ENCODE data around the gene ABL2.
"Not testable (repeated sequence)": the region's sequence is repeated elsewhere in the genome, so short reads cannot be mapped to it uniquely, and the experiment has no call there.

ABL2 gene

GRCh38 chr1:179229214-179230140 lies at the start of gene ABL2:
Gene ABL2, minus strand, starts transcription at chr1:179229677. Its CDS starts 280 bp downstream, at chr1:179229397.
- DNase-seq (ENCODE audit: low read depth in 3 of 3) = peak; percentile 24 to 48 (median 36)

DNA sequence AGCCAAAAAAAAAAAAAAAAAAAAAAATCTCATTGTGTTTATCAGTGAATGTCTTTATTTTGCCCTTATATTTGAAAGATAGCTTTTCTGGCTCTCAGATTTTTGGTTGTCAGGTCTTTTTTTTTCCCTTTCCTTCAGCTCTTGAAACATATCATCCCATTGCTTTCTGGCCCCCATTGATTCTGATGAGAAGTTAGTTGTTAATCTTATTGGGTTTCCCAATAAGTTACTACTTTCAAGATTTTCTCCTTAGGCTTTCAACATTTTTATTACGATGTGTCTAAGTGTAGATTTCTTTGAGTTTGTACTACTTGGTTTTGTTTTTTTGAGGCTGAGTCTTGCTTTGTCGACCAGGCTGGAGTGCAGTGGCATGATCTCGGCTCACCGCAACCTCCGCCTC lies 49.4 kb upstream of the ABL2 start:
- DNase-seq (ENCODE audit: low read depth in 3 of 3) = no peak

DNA sequence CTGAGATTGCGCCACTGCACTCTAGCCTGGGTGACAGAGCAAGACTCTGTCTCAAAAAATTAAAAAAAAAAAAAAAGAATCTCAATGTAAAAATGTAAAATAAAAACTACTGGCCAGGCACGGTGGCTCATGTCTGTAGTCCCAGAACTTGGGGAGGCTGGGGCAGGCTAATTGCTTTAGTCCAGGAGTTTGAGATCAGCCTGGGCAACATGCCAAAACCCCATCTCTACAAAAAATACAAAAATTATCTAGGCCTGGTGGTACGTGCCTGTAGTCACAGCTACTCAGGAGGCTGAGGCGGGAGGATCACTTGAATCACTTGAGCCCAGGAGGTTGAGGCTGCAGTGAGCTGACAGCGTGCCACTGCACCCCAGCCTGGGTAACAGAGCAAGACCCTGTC lies 44.9 kb upstream of the ABL2 start:
- DNase-seq (ENCODE audit: low read depth in 3 of 3) = not testable (repeated sequence)

DNA sequence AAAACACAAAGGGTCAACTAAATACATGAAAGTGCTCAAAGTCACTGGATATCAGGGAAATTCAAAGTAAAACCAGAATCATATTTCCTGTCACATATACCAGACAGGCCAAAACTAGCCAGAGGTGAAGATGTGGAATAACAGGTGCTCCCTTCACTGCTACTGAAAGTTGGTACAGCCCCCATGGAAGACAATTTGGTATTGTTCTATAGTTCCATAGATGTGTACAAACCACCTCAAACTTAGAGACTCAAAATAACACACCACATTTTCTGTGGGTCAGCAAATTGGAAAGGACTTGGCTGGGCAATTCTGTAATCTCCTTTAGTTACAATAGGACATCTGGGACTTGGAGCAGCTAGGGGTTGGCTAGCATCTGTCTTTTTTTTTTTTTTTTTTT lies 39.6 kb upstream of the ABL2 start:
- no peak for DNase-seq (ENCODE audit: low read depth in 3 of 3)

DNA sequence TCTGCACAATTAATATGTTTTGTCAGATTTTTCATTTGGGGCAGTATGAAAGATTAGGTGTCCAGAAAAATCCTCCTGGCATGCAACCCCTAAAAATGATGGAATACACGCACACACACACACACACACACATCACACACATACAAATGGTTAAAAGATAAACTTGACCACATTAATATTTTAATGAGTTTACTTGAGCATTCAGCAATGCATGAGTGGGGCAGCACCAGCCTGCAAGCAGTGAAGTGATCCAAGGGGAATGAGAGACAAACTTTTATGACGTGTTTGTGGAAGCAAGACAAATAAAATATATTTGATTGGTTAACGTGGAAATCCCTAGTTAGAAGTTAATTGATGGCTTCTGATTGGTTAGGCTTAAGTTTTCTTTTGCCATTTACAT lies 35.0 kb upstream of the ABL2 start:
- no peak for DNase-seq (ENCODE audit: low read depth in 3 of 3)

- no peak for DNase-seq (ENCODE audit: low read depth in 3 of 3)
Measured at GRCh38 chr1:179263121-179263520, 33.6 kb upstream of the ABL2 start.

- DNase-seq (ENCODE audit: low read depth in 3 of 3) = no peak
Measured at GRCh38 chr1:179262183-179262582, 32.7 kb upstream of the ABL2 start.

DNA sequence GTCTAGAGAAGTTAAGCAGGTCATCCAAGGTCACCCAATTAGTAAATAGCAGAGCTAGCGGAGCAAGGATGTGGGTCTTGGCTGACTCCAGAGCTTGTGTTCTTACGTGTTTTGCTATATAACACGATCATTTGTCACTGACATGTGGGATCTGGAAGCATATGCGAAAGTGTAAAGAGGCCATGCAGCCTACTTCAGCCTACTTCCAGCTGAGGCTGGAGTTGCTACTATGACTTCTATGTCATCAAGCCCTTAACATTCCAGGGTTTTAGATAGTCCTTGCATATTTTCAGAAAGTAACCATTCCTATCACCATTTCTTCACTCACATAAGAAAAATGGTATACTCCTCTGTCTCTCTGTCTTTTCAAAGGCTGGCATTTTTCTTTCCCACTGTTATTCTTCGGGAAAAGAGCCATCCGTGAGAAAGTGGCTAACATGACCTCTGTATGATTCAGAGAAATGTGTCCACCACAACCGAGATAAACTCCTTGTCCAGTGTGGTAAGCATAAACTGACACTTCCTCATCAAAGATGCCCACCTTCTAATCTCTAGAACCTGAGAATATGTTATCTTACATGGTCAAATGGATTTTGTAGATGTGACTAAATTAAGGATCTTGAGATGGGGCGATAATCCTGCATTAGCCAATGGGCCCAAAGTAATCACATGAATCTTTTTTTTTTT lies 24.0 kb upstream of the ABL2 start:
- DNase-seq (ENCODE audit: low read depth in 3 of 3) = no peak

GRCh38 chr1:179252606-179253005 lies 23.1 kb upstream of the ABL2 start:
- DNase-seq (ENCODE audit: low read depth in 3 of 3) = no peak

DNA sequence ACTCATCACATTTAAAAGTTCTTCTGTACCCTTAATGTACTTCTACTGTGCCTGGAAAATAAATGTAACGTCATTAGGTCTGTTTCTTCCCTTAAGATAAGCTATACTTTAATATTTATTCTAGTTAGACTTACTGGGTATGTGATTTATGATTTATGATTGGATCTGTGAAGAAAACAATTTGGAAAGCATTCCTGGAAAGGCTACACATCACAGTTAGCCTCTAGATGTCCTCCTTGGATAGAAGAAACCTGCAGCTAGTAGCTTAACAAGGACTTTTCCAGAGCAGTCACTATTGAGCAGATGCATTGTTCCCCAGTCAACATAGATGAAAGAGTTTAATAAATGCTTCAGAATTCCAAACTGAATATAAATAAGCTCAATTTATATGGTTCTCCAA lies 22.2 kb upstream of the ABL2 start:
- no peak for DNase-seq (ENCODE audit: low read depth in 3 of 3)

DNA sequence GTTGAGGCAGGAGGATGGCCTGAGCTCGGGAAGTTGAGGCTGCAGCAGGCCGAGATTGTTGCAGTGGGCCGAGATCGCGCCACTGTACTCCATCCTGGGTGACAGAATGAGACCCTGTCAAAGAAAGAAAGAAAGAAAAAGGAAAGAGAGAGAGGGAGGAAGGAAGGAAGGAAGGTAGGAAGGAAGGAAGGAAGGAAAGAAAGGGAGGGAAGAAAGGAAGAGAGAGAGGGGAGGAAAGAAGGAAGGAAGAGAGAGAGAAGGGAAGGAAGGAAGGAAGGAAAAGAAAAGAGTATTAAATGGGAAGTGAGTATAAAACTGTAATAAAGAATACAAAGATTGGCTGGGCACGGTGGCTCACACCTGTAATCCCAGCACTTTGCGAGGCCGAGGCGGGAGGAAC lies 18.4 kb upstream of the ABL2 start:
- no peak for DNase-seq (ENCODE audit: low read depth in 3 of 3)

DNA sequence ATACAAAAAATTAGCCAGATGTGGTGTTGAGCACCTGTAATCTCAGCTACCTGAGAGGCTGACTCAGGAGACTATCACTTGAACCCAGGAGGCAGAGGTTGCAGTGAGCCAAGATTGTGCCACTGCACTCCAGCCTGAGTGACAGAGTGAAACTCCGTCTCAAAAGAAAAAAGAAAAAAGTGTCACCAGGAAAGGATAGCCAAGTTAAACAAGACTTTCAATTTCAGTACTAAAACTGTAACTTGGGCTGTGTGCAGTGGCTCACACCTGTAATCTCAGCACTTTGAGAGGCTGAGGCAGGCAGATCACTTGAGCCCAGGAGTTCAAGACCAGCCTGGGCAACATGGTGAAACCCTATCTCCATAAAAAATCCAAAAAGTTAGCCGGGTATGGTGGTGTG lies 15.9 kb upstream of the ABL2 start:
- DNase-seq (ENCODE audit: low read depth in 3 of 3) = not testable (repeated sequence)

GRCh38 chr1:179241530-179242097 lies 12.1 kb upstream of the ABL2 start:
- no peak for DNase-seq (ENCODE audit: low read depth in 3 of 3)

DNA sequence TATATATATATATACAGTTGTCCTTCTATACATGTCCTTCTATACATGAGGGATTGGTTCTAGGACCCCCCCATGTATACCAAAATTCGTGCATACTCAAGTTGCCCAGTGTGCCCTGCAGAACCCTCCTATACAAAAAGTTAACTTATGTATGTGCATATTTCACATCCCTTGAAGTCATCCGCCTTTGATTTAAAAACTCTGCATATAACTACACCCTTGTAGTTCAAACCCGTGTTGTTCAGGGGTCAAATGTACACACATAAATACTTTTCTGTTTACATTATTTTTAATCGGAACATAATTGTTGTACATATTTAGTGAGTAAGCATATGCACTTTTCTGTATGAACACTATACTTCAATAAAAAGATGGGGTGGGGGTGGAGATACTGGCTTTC lies 7.7 kb upstream of the ABL2 start:
- DNase-seq (ENCODE audit: low read depth in 3 of 3) = no peak

- no peak for DNase-seq (ENCODE audit: low read depth in 3 of 3)
Measured at GRCh38 chr1:179234863-179235262, 5.4 kb upstream of the ABL2 start.

- DNase-seq (ENCODE audit: low read depth in 3 of 3) = no peak
Measured at GRCh38 chr1:179231923-179232322, 2.4 kb upstream of the ABL2 start.

DNA sequence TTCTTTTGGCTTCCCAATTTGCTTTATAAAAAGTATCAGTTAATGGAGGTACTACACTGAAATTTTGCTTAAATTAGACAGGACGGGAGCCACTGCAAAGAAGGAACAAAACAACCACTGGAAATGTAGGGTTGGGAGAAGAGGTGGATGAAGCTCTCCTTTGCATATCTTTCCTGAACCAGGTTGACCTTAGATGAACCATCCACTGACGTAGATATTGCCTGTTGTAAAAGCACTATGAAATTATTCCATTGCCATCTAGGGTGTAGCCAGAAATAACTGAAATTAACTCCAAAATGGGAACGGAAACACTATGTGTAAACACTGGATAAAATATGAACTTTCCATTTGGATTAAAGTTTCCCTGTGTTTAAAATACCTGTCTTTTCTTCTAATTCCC lies 1.2 kb upstream of the ABL2 start:
- no peak for DNase-seq (ENCODE audit: low read depth in 3 of 3)

DNA sequence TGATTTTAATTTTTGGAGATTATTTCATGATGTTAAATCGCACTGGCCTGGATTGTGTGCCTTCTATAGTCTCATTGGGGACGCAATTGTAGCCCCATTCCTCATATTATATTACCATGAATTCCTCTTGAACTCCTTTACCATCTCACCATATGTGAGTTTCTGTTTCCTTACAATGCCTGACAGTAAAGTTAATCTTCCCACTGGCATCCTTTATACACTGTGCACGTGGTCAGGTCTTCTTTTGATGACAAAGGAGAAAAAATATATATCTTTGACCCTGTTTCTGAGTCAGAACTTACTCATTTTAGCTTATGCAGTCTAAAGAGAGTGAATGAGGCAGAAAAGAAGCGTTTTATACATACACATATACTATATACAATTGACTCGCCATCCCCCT lies 774 bp upstream of the ABL2 start:
- no peak for DNase-seq (ENCODE audit: low read depth in 3 of 3)

DNA sequence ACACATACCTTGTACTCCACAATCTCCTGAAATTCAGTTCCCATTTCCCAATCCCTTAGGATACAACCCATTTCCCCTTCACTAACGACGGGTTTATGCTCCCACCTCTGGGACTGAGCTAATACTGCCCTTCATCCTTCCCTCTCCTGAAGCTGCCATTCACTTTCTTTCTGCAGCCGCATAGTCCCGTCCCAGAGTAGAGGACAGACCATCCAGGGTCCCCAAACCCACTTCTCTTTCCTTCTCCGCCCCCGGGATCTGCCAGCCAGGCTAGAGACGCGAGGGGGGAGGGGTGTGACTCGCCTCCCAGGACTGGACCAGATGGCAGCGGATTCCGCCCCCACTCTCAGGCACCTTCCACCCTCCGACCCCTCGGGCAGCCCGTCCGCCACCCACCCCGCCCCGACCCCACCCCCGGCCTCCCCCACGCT lies 679 bp downstream of the ABL2 start:
- DNase-seq (ENCODE audit: low read depth in 3 of 3) = peak; percentile 5 to 15 (median 15)

DNA sequence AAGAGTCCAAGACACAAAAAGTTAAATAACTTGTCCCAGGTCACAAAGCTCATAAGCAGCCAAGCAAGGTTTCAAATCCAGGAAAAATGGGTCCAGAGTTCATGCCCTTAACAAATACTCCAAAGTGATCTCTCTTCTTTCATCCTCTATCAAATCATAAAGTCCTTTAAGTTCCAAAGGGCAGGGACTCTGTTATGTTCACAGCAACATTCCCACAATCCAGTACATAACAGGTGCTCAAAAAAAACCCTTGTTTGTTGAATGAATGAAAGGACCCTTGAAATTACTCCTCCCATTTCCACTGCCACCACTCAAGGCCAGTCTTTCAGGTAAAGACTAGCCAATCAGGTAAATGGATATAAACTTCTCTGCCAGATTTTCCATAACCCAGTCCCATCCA lies 2.7 kb downstream of the ABL2 start:
- DNase-seq (ENCODE audit: low read depth in 3 of 3) = no peak

DNA sequence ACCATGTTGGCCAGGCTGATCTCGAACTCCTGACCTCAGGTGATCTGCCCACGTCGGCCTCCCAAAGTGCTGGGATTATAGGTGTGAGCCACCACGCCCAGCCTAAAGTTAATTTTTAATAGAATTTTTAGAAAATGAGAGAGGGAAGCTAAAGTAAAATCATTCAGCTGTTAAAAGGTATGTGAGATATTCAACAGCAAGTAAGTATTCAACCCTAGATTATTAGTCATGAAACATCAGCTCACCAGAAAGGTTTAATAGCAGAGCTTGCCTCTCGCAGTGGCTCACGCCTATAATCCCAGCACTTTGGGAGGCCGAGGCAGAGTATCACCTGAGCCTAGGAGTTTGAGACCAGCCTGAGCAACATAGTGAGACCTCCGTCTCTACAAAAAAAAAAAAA lies 5.0 kb downstream of the ABL2 start:
- DNase-seq (ENCODE audit: low read depth in 3 of 3) = not testable (repeated sequence)

- DNase-seq (ENCODE audit: low read depth in 3 of 3) = not testable (repeated sequence)
Measured at GRCh38 chr1:179221121-179221520, 8.4 kb downstream of the ABL2 start.

All from stimulated activated CD4-positive, alpha-beta T cell treated with anti-CD3 and anti-CD28 coated beads, TNF-alpha, amount 100 ng/mL, for 4 hours (primary cell).